HCT116 (cell line): ENCODE results near the gene MYLK. TPM values are rescaled to one million over a fixed set of nuclear protein-coding genes. Genes with fewer than 3 reads are reported as not detected.

Experiments
- ATAC-seq: fragments of 200-7000 bp; cut with Tn5 transposase; 2 replicates; pipeline ENCODE4 v1.9.1; 2020; ENCODE audit warnings: mild to moderate bottlenecking, moderate library complexity
- BruUV-seq: library from RNA; stranded (reverse); fragments of 400-500 nt; replicated peaks from 2 replicates; lab custom pipeline; 2021; lab: Mats Ljungman, UMichigan
- CTCF ChIA-PET: fragments of 300-600 bp; sonication (Branson Sonifier 250); formaldehyde crosslinking; loops from one replicate; lab custom pipeline; 2021; ENCODE audit warnings: antibody characterized with exemption; lab: Charles Lee
- POLR2A ChIA-PET: fragments of 300-600, 350-600 bp; sonication (Branson Sonifier 250); formaldehyde crosslinking; loops from one replicate; lab custom pipeline; 2021; ENCODE audit warnings: antibody characterized with exemption; lab: Charles Lee
- RAD21 ChIA-PET, 2 experiments: fragments of 300-600 bp; sonication (Branson Sonifier 250); formaldehyde crosslinking; loops; one replicate each; lab custom pipeline; 2023; ENCODE audit warnings: low total read pairs in 2 of 2; ENCODE audit not compliant: uncharacterized antibody in 2 of 2, unreplicated experiment in 2 of 2, low non-redundant PET in 1 of 2; lab: Charles Lee
- DNase-seq: peaks from one replicate; pipeline ENCODE4 v3.0.0-alpha.2; 2010; ENCODE audit warnings: low read depth, low spot score
- H2AFZ ChIP-seq: fragments of 200-600 bp; shearing (Covaris generic), sonication (generic); 2 replicates; pipeline ENCODE4 v1.6.1; 2017; ENCODE audit warnings: low read depth, mixed run types, mixed read lengths, antibody characterized with exemption, low read length; ENCODE audit not compliant: poor library complexity, severe bottlenecking
- H3K27ac ChIP-seq: 2 replicates; pipeline ENCODE4 v1.5.1; 2012; ENCODE audit warnings: low read depth, low read length
- H3K27me3 ChIP-seq: fragments of 200-600 bp; sonication (generic); 2 replicates; pipeline ENCODE4 v1.6.1; 2016; ENCODE audit warnings: mixed run types, low read length, mixed read lengths; ENCODE audit not compliant: insufficient read depth
- H3K36me3 ChIP-seq, 2 experiments: fragments of 200-500 bp in 1 of 2; fragments of 200-600 bp in 1 of 2; sonication (Bioruptor generic) in 1 of 2; sonication (generic) in 1 of 2; 2 replicates each; pipeline versions ENCODE4 v1.5.1 to v1.6.1; 2014 to 2016; ENCODE audit warnings: low read length in 2 of 2, inconsistent platforms in 1 of 2, mixed read lengths in 1 of 2, mixed run types in 1 of 2; ENCODE audit not compliant: insufficient read depth in 2 of 2, control insufficient read depth in 1 of 2
- H3K4me1 ChIP-seq, 2 experiments: fragments of 200-600 bp in 1 of 2; sonication (generic) in 1 of 2; 2 replicates each; pipeline versions ENCODE4 v1.5.1 to v1.6.1; 2012 to 2017; ENCODE audit warnings: low read length in 2 of 2, inconsistent platforms in 1 of 2, mild to moderate bottlenecking in 1 of 2, mixed read lengths in 1 of 2, mixed run types in 1 of 2, moderate library complexity in 1 of 2; ENCODE audit not compliant: insufficient read depth in 2 of 2, control insufficient read depth in 1 of 2
- H3K4me2 ChIP-seq: fragments of 200-600 bp; sonication (generic); 2 replicates; pipeline ENCODE4 v1.6.1; 2017; ENCODE audit warnings: mixed run types, low read length, mixed read lengths
- H3K4me3 ChIP-seq, 2 experiments: fragments of 200-600 bp in 1 of 2; sonication (generic) in 1 of 2; replicated peaks in 1 of 2; 2 replicates each; pipeline ENCODE4 v1.5.1; 2011 to 2016; ENCODE audit warnings: low read length in 2 of 2, control low read depth in 1 of 2, low read depth in 1 of 2, mild to moderate bottlenecking in 1 of 2, mixed read lengths in 1 of 2, mixed run types in 1 of 2
- H3K79me2 ChIP-seq: fragments of 200-600 bp; sonication (generic); 2 replicates; pipeline ENCODE4 v1.6.1; 2017; ENCODE audit warnings: mild to moderate bottlenecking, mixed run types, low read length, moderate library complexity, mixed read lengths; ENCODE audit not compliant: insufficient read depth
- H3K9ac ChIP-seq: fragments of 200-600 bp; sonication (generic); 2 replicates; pipeline ENCODE4 v1.6.1; 2016; ENCODE audit warnings: low read length, mixed read lengths
- H3K9me2 ChIP-seq: fragments of 200-600 bp; sonication (generic), shearing (Covaris generic); 2 replicates; pipeline ENCODE4 v1.6.1; 2017; ENCODE audit warnings: mixed run types, mild to moderate bottlenecking, moderate library complexity; ENCODE audit not compliant: insufficient read depth
- H3K9me3 ChIP-seq, 2 experiments: fragments of 200-500 bp in 1 of 2; fragments of 200-600 bp in 1 of 2; sonication (Bioruptor generic) in 1 of 2; sonication (generic) in 1 of 2; 2 replicates each; pipeline ENCODE4 v1.6.1; 2014 to 2017; ENCODE audit warnings: low read length in 2 of 2, mixed read lengths in 2 of 2, inconsistent platforms in 1 of 2, low read depth in 1 of 2, mild to moderate bottlenecking in 1 of 2, mixed run types in 1 of 2, moderate library complexity in 1 of 2; ENCODE audit not compliant: control insufficient read depth in 1 of 2, insufficient read depth in 1 of 2
- H4K20me1 ChIP-seq: fragments of 200-600 bp; sonication (generic), shearing (Covaris generic); 2 replicates; pipeline ENCODE4 v1.6.1; 2017; ENCODE audit warnings: mixed run types, mild to moderate bottlenecking, moderate library complexity; ENCODE audit not compliant: insufficient read depth
- ATF3 ChIP-seq: IDR thresholded peaks from 2 replicates; pipeline ENCODE4 v1.6.1; 2012
- CBX3 ChIP-seq: IDR thresholded peaks from 2 replicates; pipeline ENCODE4 v1.6.1; 2012; ENCODE audit warnings: low read depth
- CEBPB ChIP-seq: IDR thresholded peaks from 2 replicates; pipeline ENCODE4 v1.6.1; 2012; ENCODE audit warnings: low read depth
- CTCF ChIP-seq, 3 experiments: fragments of 200-600 bp in 1 of 3; sonication (generic) in 1 of 3; IDR thresholded peaks in 2 of 3; conservative IDR thresholded peaks in 1 of 3; 2 replicates each; pipeline ENCODE4 v1.5.1; 2012 to 2017; ENCODE audit warnings: low read depth in 2 of 3, low read length in 2 of 3, antibody characterized with exemption in 1 of 3, borderline replicate concordance in 1 of 3, control low read depth in 1 of 3, mild to moderate bottlenecking in 1 of 3, mixed read lengths in 1 of 3, mixed run types in 1 of 3, moderate library complexity in 1 of 3; ENCODE audit not compliant: insufficient read depth in 1 of 3
- EGR1 ChIP-seq: IDR thresholded peaks from 2 replicates; pipeline ENCODE4 v1.6.1; 2012; ENCODE audit warnings: low read depth
- EZH2 ChIP-seq: fragments of 200-600 bp; sonication (generic); IDR thresholded peaks from 2 replicates; pipeline ENCODE4 v1.6.1; 2017; ENCODE audit warnings: antibody characterized with exemption, mixed run types
- EZH2phosphoT487 ChIP-seq: fragments of 200-600 bp; IDR thresholded peaks from 2 replicates; pipeline ENCODE4 v1.6.1; 2018; ENCODE audit warnings: antibody characterized with exemption, borderline replicate concordance
- FOSL1 ChIP-seq: IDR thresholded peaks from 2 replicates; pipeline ENCODE4 v1.6.1; 2012; ENCODE audit warnings: low read depth
- JUND ChIP-seq: IDR thresholded peaks from 2 replicates; pipeline ENCODE4 v1.6.1; 2012
- MAX ChIP-seq: IDR thresholded peaks from 2 replicates; pipeline ENCODE4 v1.6.1; 2012
- POLR2A ChIP-seq: IDR thresholded peaks from 2 replicates; pipeline ENCODE4 v1.7.0; 2011; ENCODE audit warnings: borderline replicate concordance; ENCODE audit not compliant: insufficient read depth, insufficient read length; ENCODE audit errors: extremely low read depth
- POLR2AphosphoS5 ChIP-seq: IDR thresholded peaks from 2 replicates; pipeline ENCODE4 v1.6.1; 2011; ENCODE audit warnings: mild to moderate bottlenecking, low read depth, low read length, moderate library complexity
- RAD21 ChIP-seq: IDR thresholded peaks from 2 replicates; pipeline ENCODE4 v1.6.1; 2012; ENCODE audit warnings: low read depth, mild to moderate bottlenecking
- REST ChIP-seq: IDR thresholded peaks from 2 replicates; pipeline ENCODE4 v1.6.1; 2012; ENCODE audit warnings: low read depth
- SIN3A ChIP-seq: IDR thresholded peaks from 2 replicates; pipeline ENCODE4 v1.6.1; 2012; ENCODE audit warnings: low read depth
- SRF ChIP-seq: IDR thresholded peaks from 2 replicates; pipeline ENCODE4 v1.6.1; 2012; ENCODE audit warnings: low read depth
- TCF7L2 ChIP-seq: IDR thresholded peaks from 2 replicates; pipeline ENCODE4 v1.7.0; 2011; ENCODE audit warnings: borderline replicate concordance, inconsistent platforms; ENCODE audit not compliant: insufficient read depth, insufficient read length; ENCODE audit errors: extremely low read depth
- YY1 ChIP-seq: IDR thresholded peaks from 2 replicates; pipeline ENCODE4 v1.6.1; 2011; ENCODE audit warnings: low read length, low read depth, moderate library complexity, mild to moderate bottlenecking; ENCODE audit not compliant: insufficient replicate concordance; ENCODE audit errors: extremely low read depth
- intact Hi-C: fragments of 100-400 bp; cut with micrococcal nuclease; formaldehyde crosslinking; loops from 2 replicates; pipeline ENCODE4 v1.10.0; 2022
- total RNA-seq: library from RNA; stranded (reverse); gene quantifications from one replicate; pipeline ENCODE4 v1.2.1, GENCODE V29; 2021; ENCODE audit not compliant: unreplicated experiment

The MYLK gene
- total RNA-seq, 1 experiment from 2014 or later, result 3.8 TPM

- intact Hi-C loops, result no loop called here
- ATAC-seq (no peak), DNase-seq (no peak)
- no peaks in the 10 kb centered on the region for H3K79me2 ChIP-seq
- H3K4me1 ChIP-seq, result no peaks in the 10 kb centered on the region
- ChIA-PET POLR2A (no interaction called here), RAD21 (no interaction called here), CTCF (no interaction called here)
- H3K4me2 ChIP-seq, result no peak overlapping the region
- no TSS peak for BruUV-seq
- no peaks in the 10 kb centered on the region for H3K36me3 ChIP-seq
- no peaks in the 10 kb centered on the region for H3K9me3 ChIP-seq
- H4K20me1 ChIP-seq, result no peaks in the 10 kb centered on the region
- no peak overlapping the region for H2AFZ ChIP-seq
- no peaks in the 10 kb centered on the region for H3K9me2 ChIP-seq
- no peak overlapping the region for H3K9ac ChIP-seq
- H3K4me3 ChIP-seq, result no peak overlapping the region
- no peaks in the 10 kb centered on the region for H3K27me3 ChIP-seq
- no peak for TF ChIP-seq CTCF (IDR thresholded peaks at IDR 0.05 in 2 of 3, conservative IDR thresholded peaks at IDR 0.05 in 1 of 3; ENCODE audit: borderline replicate concordance in 1 of 3, insufficient read depth in 1 of 3, low read depth in 2 of 3, low read length in 2 of 3)
- no peak for TF ChIP-seq JUND
- no peak for TF ChIP-seq TCF7L2
- no peak for TF ChIP-seq EGR1
- no peak for TF ChIP-seq SIN3A
- no peak for TF ChIP-seq REST
- TF ChIP-seq CEBPB, result no peak
- TF ChIP-seq CBX3, result no peak
- no peak for TF ChIP-seq MAX
- TF ChIP-seq YY1, result no peak
- TF ChIP-seq POLR2A, result no peak
- TF ChIP-seq ATF3, result no peak
- no peak for TF ChIP-seq EZH2
- TF ChIP-seq POLR2AphosphoS5, result no peak
- TF ChIP-seq EZH2phosphoT487, result no peak
- TF ChIP-seq FOSL1, result no peak
- TF ChIP-seq RAD21, result no peak
- no peak for TF ChIP-seq SRF
- H3K27ac ChIP-seq, result no peak overlapping the region
Observed at GRCh38 chr3:123767564-123768292, 116.4 kb downstream of the MYLK start.
